OCI-LY1 (cell line): Measurements from ENCODE around the gene HS3ST3B1.

Experiments
- CTCF ChIP-seq: fragments of 200-600 bp; sonication (generic), shearing (Covaris generic); IDR thresholded peaks from 2 replicates; pipeline ENCODE4 v1.5.1; 2017; ENCODE audit warnings: mild to moderate bottlenecking, antibody characterized with exemption, low read length, moderate library complexity, mixed read lengths
- EZH2 ChIP-seq: fragments of 200-600 bp; sonication (generic), shearing (Covaris generic); IDR thresholded peaks from 2 replicates; pipeline ENCODE4 v1.8.0; 2017; ENCODE audit warnings: borderline replicate concordance, mixed run types, mild to moderate bottlenecking, antibody characterized with exemption, low read length, moderate library complexity, mixed read lengths

- TF ChIP-seq CTCF (no peak), EZH2 (no peak)
Observed at GRCh38 chr17:14295676-14296075, 5.2 kb upstream of the HS3ST3B1 start.
